HG02642 (cell line): ENCODE results near the gene CACNA2D3.
"Not testable (repeated sequence)": the region's sequence is repeated elsewhere in the genome, so short reads cannot be mapped to it uniquely, and the experiment has no call there.

Experiments used
- ATAC-seq: cut with Tn5 transposase; IDR thresholded peaks from one replicate; pipeline ENCODE4 v1.9.1; 2021; ENCODE audit warnings: mild to moderate bottlenecking; ENCODE audit not compliant: unreplicated experiment, poor library complexity

The CACNA2D3 gene

GRCh38 chr3:54957711-54958110, 835.4 kb downstream of the CACNA2D3 start:
- no peak for ATAC-seq

- ATAC-seq, result no peak
These were observed 837.7 kb downstream of the CACNA2D3 start for GRCh38 chr3:54960082-54960481.

- ATAC-seq, result no peak
These were observed 838.3 kb downstream of the CACNA2D3 start for GRCh38 chr3:54960701-54961100.

GRCh38 chr3:54962200-54962599, 839.8 kb downstream of the CACNA2D3 start:
- no peak for ATAC-seq

- ATAC-seq, result no peak
These were observed 841.3 kb downstream of the CACNA2D3 start for GRCh38 chr3:54963641-54964040.

- ATAC-seq, result no peak
These were observed 841.7 kb downstream of the CACNA2D3 start for GRCh38 chr3:54964081-54964480.

- ATAC-seq, result no peak
These were observed 843.4 kb downstream of the CACNA2D3 start for GRCh38 chr3:54965746-54966145.

GRCh38 chr3:54966979-54967378, 844.6 kb downstream of the CACNA2D3 start:
- ATAC-seq, result no peak

GRCh38 chr3:54967731-54968161, 845.4 kb downstream of the CACNA2D3 start:
- no peak for ATAC-seq

- ATAC-seq, result no peak
These were observed 846.3 kb downstream of the CACNA2D3 start for GRCh38 chr3:54968546-54969172.

- no peak for ATAC-seq
These were observed 847.3 kb downstream of the CACNA2D3 start for GRCh38 chr3:54969652-54970051.

GRCh38 chr3:54970895-54971294, 848.5 kb downstream of the CACNA2D3 start:
- ATAC-seq, result no peak

GRCh38 chr3:54977439-54977838, 855.1 kb downstream of the CACNA2D3 start:
- ATAC-seq, result no peak

- ATAC-seq, result not testable (repeated sequence)
These were observed 855.6 kb downstream of the CACNA2D3 start for GRCh38 chr3:54977946-54978345.

- ATAC-seq, result no peak
These were observed 860.5 kb downstream of the CACNA2D3 start for GRCh38 chr3:54982807-54983206.

- ATAC-seq, result no peak
These were observed 861.1 kb downstream of the CACNA2D3 start for GRCh38 chr3:54983266-54984099.

GRCh38 chr3:54985856-54986255, 863.5 kb downstream of the CACNA2D3 start:
- no peak for ATAC-seq

GRCh38 chr3:54986294-54986693, 863.9 kb downstream of the CACNA2D3 start:
- no peak for ATAC-seq

- no peak for ATAC-seq
These were observed 865.4 kb downstream of the CACNA2D3 start for GRCh38 chr3:54987719-54988118.

GRCh38 chr3:54988302-54988837, 866.0 kb downstream of the CACNA2D3 start:
- no peak for ATAC-seq

GRCh38 chr3:54988838-54989630, 866.7 kb downstream of the CACNA2D3 start:
- no peak for ATAC-seq
